ENCODE results near the gene DEDD2.

- TF ChIP-seq EZH2 (IDR thresholded peaks at IDR 0.05): no peak
- no peak for TF ChIP-seq POLR2AphosphoS5 (IDR thresholded peaks at IDR 0.05; ENCODE audit: borderline replicate concordance, low read depth, low read length)
Measured at GRCh38 chr19:42188665-42189064, 28.8 kb downstream of the DEDD2 start.

Data from SK-N-MC (cell line).